Kidney (tissue), 14 donors: ENCODE measurements around the gene ING5. TPM values are rescaled to one million over a fixed set of nuclear protein-coding genes. Genes with fewer than 3 reads are reported as not detected.

ENCODE experiments used
- DNase-seq, 5 donors: peaks; one replicate each; pipeline ENCODE4 v3.0.0-alpha.2; 2013 to 2020
- FAIRE-seq: peaks from 2 replicates; lab custom pipeline; 2012; peaks lifted over from hg19 to GRCh38; lab: Jason Lieb, UNC
- H3K27ac ChIP-seq, 2 donors: one replicate each; pipeline ENCODE4 v1.7.0; 2013; ENCODE audit warnings: low read depth in 2 of 2, low read length in 2 of 2, inconsistent platforms in 1 of 2
- H3K27me3 ChIP-seq: one replicate; pipeline ENCODE4 v1.7.1; 2013; ENCODE audit warnings: low read length, inconsistent platforms; ENCODE audit not compliant: control insufficient read depth, insufficient read depth
- H3K36me3 ChIP-seq, 3 donors: one replicate each; pipeline versions ENCODE4 v1.7.0 to v1.7.1; 2013; ENCODE audit warnings: low read length in 3 of 3, control low read depth in 1 of 3, inconsistent platforms in 1 of 3; ENCODE audit not compliant: insufficient read depth in 3 of 3, control insufficient read depth in 2 of 3
- H3K4me1 ChIP-seq, 3 donors: one replicate each; pipeline versions ENCODE4 v1.7.0 to v1.7.1; 2013; ENCODE audit warnings: low read length in 3 of 3, inconsistent platforms in 1 of 3, low read depth in 1 of 3; ENCODE audit not compliant: control insufficient read depth in 2 of 3, insufficient read depth in 2 of 3
- H3K4me3 ChIP-seq, 3 donors: one replicate each; pipeline versions ENCODE4 v1.7.0 to v1.8.1; 2013; ENCODE audit warnings: low read length in 3 of 3, control low read depth in 1 of 3, inconsistent platforms in 1 of 3
- H3K9ac ChIP-seq, 3 donors: one replicate each; pipeline versions ENCODE4 v1.7.0 to v1.7.1; 2013; ENCODE audit warnings: low read length in 3 of 3, control low read depth in 1 of 3, inconsistent platforms in 1 of 3
- H3K9me3 ChIP-seq, 3 donors: one replicate each; pipeline versions ENCODE4 v1.7.0 to v1.7.1; 2013; ENCODE audit warnings: low read length in 3 of 3, control low read depth in 1 of 3, inconsistent platforms in 1 of 3; ENCODE audit not compliant: control insufficient read depth in 2 of 3, insufficient read depth in 1 of 3
- CTCF ChIP-seq: IDR thresholded peaks from 3 replicates; pipeline ENCODE4 v1.5.1; 2012; ENCODE audit warnings: mild to moderate bottlenecking, moderate library complexity, borderline replicate concordance; ENCODE audit not compliant: insufficient read depth; ENCODE audit errors: extremely low read depth
- intact Hi-C: fragments of 100-400 bp; cut with DNase I; formaldehyde crosslinking; loops from one replicate; pipeline ENCODE4 v1.11.1; 2022
- polyA plus RNA-seq: library from polyadenylated mRNA; stranded (reverse); fragments of 350-450 nt; fragmentation: Illumina TruSeq; extraction: RNeasy Lipid Tissue Mini Kit (QIAGEN cat#74804); gene quantifications from one replicate; pipeline ENCODE4 v1.2.3, GENCODE V29; 2014; ENCODE audit warnings: low read depth, low replicate concordance; ENCODE audit not compliant: insufficient read depth
- total RNA-seq: library from RNA; stranded (reverse); fragmentation: NEBNext Ultra II Directional; extraction: Animal tissue kit (Norgen Biotek cat#: 25700); gene quantifications from one replicate; pipeline ENCODE4 v1.2.1, GENCODE V29; 2021
- donor health status: control.
- donor health status: control.
- donor health status: control.
- donor health status: control.
- donor health status: control.
- donor health status: DM: yes; HTN: yes; CAD: no.
- donor health status: Normal renal cell carcinoma (clear cell type).

The ING5 gene
- total and polyA plus RNA-seq, 2 donors from 2014 or later: 27.3 to 37.7 TPM

GRCh38 chr2:241771286-241772062, 69.6 kb downstream of the ING5 start:
- Histone ChIP-seq H3K36me3 (no peaks in the 10 kb centered on the region), H3K4me3 (no peak overlapping the region), H3K9me3 (no peaks in the 10 kb centered on the region), H3K9ac (no peak overlapping the region), H3K27ac (no peak overlapping the region), H3K27me3 (no peaks in the 10 kb centered on the region), H3K4me1 (peaks cover 0 to 13% (median 10%) of the 10 kb centered on the region in 3 donors)
- no peak for TF ChIP-seq CTCF
- intact Hi-C loops: no loop called here
- DNase-seq (peak; percentile 45 to 94 (median 77)), FAIRE-seq (no peak)

- Histone ChIP-seq H3K4me1 (peaks cover 0 to 13% (median 10%) of the 10 kb centered on the region in 3 donors), H3K27ac (no peak overlapping the region), H3K9ac (no peak overlapping the region), H3K9me3 (no peaks in the 10 kb centered on the region), H3K27me3 (no peaks in the 10 kb centered on the region), H3K36me3 (no peaks in the 10 kb centered on the region), H3K4me3 (no peak overlapping the region)
- FAIRE-seq (no peak), DNase-seq (no peak)
- no peak for TF ChIP-seq CTCF
- intact Hi-C loops: no loop called here
Measured at GRCh38 chr2:241772063-241772499, 70.2 kb downstream of the ING5 start.

- no peaks in the 10 kb centered on the region for H3K9me3 ChIP-seq
- no peaks in the 10 kb centered on the region for H3K27me3 ChIP-seq
- FAIRE-seq (no peak), DNase-seq (peak in 1 of 5 donors; percentile 60)
- H3K4me3 ChIP-seq: no peak overlapping the region
- TF ChIP-seq CTCF: no peak
- peaks cover 0 to 13% (median 10%) of the 10 kb centered on the region in 3 donors for H3K4me1 ChIP-seq
- H3K27ac ChIP-seq: no peak overlapping the region
- H3K36me3 ChIP-seq: no peaks in the 10 kb centered on the region
- H3K9ac ChIP-seq: no peak overlapping the region
- intact Hi-C loops: no loop called here
Measured at GRCh38 chr2:241773511-241774418, 71.9 kb downstream of the ING5 start.
